Heart right ventricle (tissue), 16 donors: ENCODE results near the gene TPBGL. TPM values are rescaled to one million over a fixed set of nuclear protein-coding genes. Genes with fewer than 3 reads are reported as not detected.

Experiments
- ATAC-seq, 8 donors: fragments of 200-7000 bp; cut with Tn5 transposase; one replicate each; pipeline ENCODE4 v1.9.1; 2020; ENCODE audit warnings: mild to moderate bottlenecking in 8 of 8, moderate library complexity in 8 of 8, moderate number of reproducible peaks in 1 of 8
- DNase-seq, 2 donors: peaks; one replicate each; pipeline ENCODE4 v3.0.0-alpha.2; 2020
- H3K27ac ChIP-seq, 10 donors: fragments of 200-600 bp; sonication (generic) in 2 of 10; one replicate each; pipeline versions ENCODE4 v1.5.0 to v1.8.0; 2020 to 2022; ENCODE audit warnings: mild to moderate bottlenecking in 3 of 10
- H3K27me3 ChIP-seq, 7 donors: fragments of 200-600 bp; one replicate each; pipeline ENCODE4 v1.8.0; 2021 to 2022; ENCODE audit warnings: mild to moderate bottlenecking in 2 of 7
- H3K36me3 ChIP-seq, 9 donors: fragments of 200-600 bp; sonication (generic) in 1 of 9; one replicate each; pipeline versions ENCODE4 v1.5.0 to v1.8.0; 2020 to 2022; ENCODE audit warnings: mild to moderate bottlenecking in 2 of 9
- H3K4me1 ChIP-seq, 9 donors: fragments of 200-600 bp; sonication (generic) in 1 of 9; one replicate each; pipeline versions ENCODE4 v1.5.0 to v1.8.0; 2020 to 2022; ENCODE audit warnings: mild to moderate bottlenecking in 4 of 9
- H3K4me3 ChIP-seq, 10 donors: fragments of 200-600 bp; sonication (generic) in 2 of 10; one replicate each; pipeline versions ENCODE4 v1.5.0 to v1.8.0; 2020 to 2022; ENCODE audit warnings: mild to moderate bottlenecking in 7 of 10, moderate library complexity in 2 of 10
- H3K9me3 ChIP-seq, 11 donors: fragments of 200-600 bp in 10 of 11; sonication (generic) in 2 of 11; one replicate each; pipeline versions ENCODE4 v1.5.0 to v1.8.0; 2013 to 2022; ENCODE audit warnings: mild to moderate bottlenecking in 2 of 11, control low read depth in 1 of 11, moderate library complexity in 1 of 11
- CTCF ChIP-seq, 9 donors: fragments of 200-600 bp; sonication (generic) in 2 of 9; IDR thresholded peaks; one replicate each; pipeline versions ENCODE4 v1.5.0 to v1.8.0; 2021 to 2022; ENCODE audit warnings: antibody characterized with exemption in 9 of 9, mild to moderate bottlenecking in 5 of 9, moderate library complexity in 1 of 9
- WGBS, 2 donors: extraction: QIAGEN DNeasy Blood & Tissue Kit; methylation state at CpG; one replicate each; pipeline ENCODE4 v1.1.7; 2013; ENCODE audit warnings: inconsistent platforms in 1 of 2; 5-methylcytosine and 5-hydroxymethylcytosine counted together
- intact Hi-C, 10 donors: fragments of 100-400 bp; cut with DNase I; formaldehyde crosslinking; loops; one replicate each; pipeline versions ENCODE4 v1.11.1 to v1.14.2; 2022
- polyA plus RNA-seq, 2 donors: library from polyadenylated mRNA; stranded (reverse); fragments of 200-250 nt; gene quantifications; one replicate each; pipeline ENCODE4 v1.2.3, GENCODE V29; 2013
- total RNA-seq, 10 donors: library from RNA; stranded (reverse); fragmentation: NEBNext Ultra II Directional in 3 of 10; extraction: Animal tissue kit (Norgen Biotek cat#: 25700) in 3 of 10; gene quantifications; one replicate each; pipeline versions ENCODE4 v1.2.1 to v1.2.4, GENCODE V29; 2021 to 2023
- donor health status: Arrhythmogenic right ventricular cardiomyopathy.
- donor health status: ischemic (EF 13 %, LVEDD 7.1; RV severe dilation, severe dysfunction).
- donor health status: healthy with polysubstance abuse.
- donor health status: DM: no; HTN: yes; CAD: no.
- donor health status: DM: no; HTN: no; CAD: no.
- donor health status: ischemic (EF 25% LVEDD 6.9; RV normal size, moderate dysfunction).
- donor health status: ischemic (EF 25% LVEDD 5.7; RV mildly dilated, moderate dysfunction).
- donor health status: healthy.
- donor health status: DM: yes; HTN: yes; CAD: no.
- donor health status: Ischemic cardiomyopathy.
- donor health status: ischemic (EF 35%, LVEDD 5.7; RV mildly dilated, moderate dysfunction).
- donor health status: nonischemic (EF 11% LVEDD 7.7; RV severe dilation, severe dysfunction).
- donor health status: DM: yes; HTN: yes; CAD: no.
- donor health status: PGD.
- donor health status: ischemic (EF 29% LVEDD 5.4; RV normal size, mild dysfunction).
- donor health status: nonischemic (EF 23%, LVEDD 6.1; RV moderate dilation, normal function).

Gene TPBGL
- total and polyA plus RNA-seq, 12 donors = 0.07 to 0.37 (median 0.16) TPM; not detected in 5

- H3K36me3 ChIP-seq = peaks cover 0 to 98% (median 20%) of the 10 kb centered on the region in 9 donors
- ATAC-seq (no peak), DNase-seq (no peak)
- intact Hi-C loops = loop anchor here in 1 of 10 donors (10.0 kb wide), 1 partner anchor 259 kb away; no protein-coding TSS in a partner anchor
- H3K4me3 ChIP-seq = no peak overlapping the region
- H3K27ac ChIP-seq = peak overlapping the region in 3 of 10 donors; percentile 13 to 84 (median 16)
- H3K9me3 ChIP-seq = no peaks in the 10 kb centered on the region
- H3K4me1 ChIP-seq = peaks cover 0 to 31% (median 19%) of the 10 kb centered on the region in 9 donors
- TF ChIP-seq CTCF (IDR thresholded peaks at IDR 0.05) = no peak
- no peaks in the 10 kb centered on the region for H3K27me3 ChIP-seq
- WGBS, 2 donors = 88 to 89% methylated on average over 2 of the region's 2 CpGs
These were observed 35.6 kb downstream of the TPBGL start for GRCh38 chr11:75276186-75276585.

GRCh38 chr11:75276686-75277085 lies 36.1 kb downstream of the TPBGL start:
- 89 to 92% methylated on average over 6 of the region's 6 CpGs for WGBS, 2 donors
- intact Hi-C loops = loop anchor here in 1 of 10 donors (10.0 kb wide), 1 partner anchor 258 kb away; no protein-coding TSS in a partner anchor
- DNase-seq (no peak), ATAC-seq (no peak)
- peaks cover 0 to 31% (median 19%) of the 10 kb centered on the region in 9 donors for H3K4me1 ChIP-seq
- H3K27ac ChIP-seq = peak overlapping the region in 2 of 10 donors; percentile 13 to 84
- peaks cover 0 to 98% (median 20%) of the 10 kb centered on the region in 9 donors for H3K36me3 ChIP-seq
- no peaks in the 10 kb centered on the region for H3K9me3 ChIP-seq
- no peak overlapping the region for H3K4me3 ChIP-seq
- no peaks in the 10 kb centered on the region for H3K27me3 ChIP-seq
- no peak for TF ChIP-seq CTCF (IDR thresholded peaks at IDR 0.05)

- ATAC-seq = no peak
- Histone ChIP-seq H3K27me3 (no peaks in the 10 kb centered on the region), H3K9me3 (no peaks in the 10 kb centered on the region), H3K27ac (peak overlapping the region in 1 of 10 donors; percentile 84), H3K36me3 (peaks cover 0 to 98% (median 18%) of the 10 kb centered on the region in 9 donors), H3K4me1 (peaks cover 0 to 31% (median 19%) of the 10 kb centered on the region in 9 donors), H3K4me3 (no peak overlapping the region)
- intact Hi-C loops = loop anchor here in 1 of 10 donors (10.0 kb wide), 1 partner anchor 257 kb away; no protein-coding TSS in a partner anchor
- no peak for TF ChIP-seq CTCF (IDR thresholded peaks at IDR 0.05)
- WGBS, 2 donors = 92 to 99% methylated on average over 11 of the region's 11 CpGs
- DNase-seq = no peak
These were observed 36.7 kb downstream of the TPBGL start for GRCh38 chr11:75277211-75277805.

- H3K36me3 ChIP-seq = peaks cover 0 to 98% (median 25%) of the 10 kb centered on the region in 9 donors
- H3K9me3 ChIP-seq = no peaks in the 10 kb centered on the region
- no peaks in the 10 kb centered on the region for H3K27me3 ChIP-seq
- H3K4me3 ChIP-seq = no peak overlapping the region
- H3K4me1 ChIP-seq = peaks cover 0 to 31% (median 19%) of the 10 kb centered on the region in 9 donors
- ATAC-seq (no peak), DNase-seq (no peak)
- TF ChIP-seq CTCF (IDR thresholded peaks at IDR 0.05) = no peak
- WGBS, 2 donors = 84 to 88% methylated on average over 13 of the region's 13 CpGs
- H3K27ac ChIP-seq = no peak overlapping the region
- intact Hi-C loops = loop anchor here in 1 of 10 donors (10.0 kb wide), 1 partner anchor 257 kb away; no protein-coding TSS in a partner anchor
These were observed 37.6 kb downstream of the TPBGL start for GRCh38 chr11:75277991-75278790.
